ENCODE results near the gene TP73.

The TP73 gene

GRCh38 chr1:3625151-3625907 is 27.0 kb upstream of the TP73 start:
- peak overlapping the region; percentile 93 for H3K27ac Mint-ChIP-seq

GRCh38 chr1:3626025-3626424 is 26.3 kb upstream of the TP73 start:
- Mint-ChIP-seq H3K4me3 (peak overlapping the region; percentile 56), H3K36me3 (ENCODE audit: low read depth) (peaks cover 11% of the 10 kb centered on the region), H3K27ac (peak overlapping the region; percentile 42), H3K27me3 (ENCODE audit: low read depth) (peaks cover 12% of the 10 kb centered on the region), H3K9me3 (no peaks in the 10 kb centered on the region), H3K4me1 (ENCODE audit: low read depth) (peaks cover 20% of the 10 kb centered on the region)

More at GRCh38 chr1:3625151-3625907, 27.0 kb upstream of the TP73 start:
- Mint-ChIP-seq H3K4me3 (peak overlapping the region; percentile 97), H3K9me3 (no peaks in the 10 kb centered on the region), H3K4me1 (ENCODE audit: low read depth) (peaks cover 24% of the 10 kb centered on the region), H3K27me3 (ENCODE audit: low read depth) (peaks cover 12% of the 10 kb centered on the region), H3K36me3 (ENCODE audit: low read depth) (peaks cover 11% of the 10 kb centered on the region)

GRCh38 chr1:3627515-3628253 is 24.6 kb upstream of the TP73 start:
- H3K27me3 Mint-ChIP-seq (ENCODE audit: low read depth) = peaks cover 12% of the 10 kb centered on the region
- H3K4me3 Mint-ChIP-seq = no peak overlapping the region
- peaks cover 11% of the 10 kb centered on the region for H3K36me3 Mint-ChIP-seq (ENCODE audit: low read depth)
- peaks cover 19% of the 10 kb centered on the region for H3K4me1 Mint-ChIP-seq (ENCODE audit: low read depth)
- no peaks in the 10 kb centered on the region for H3K9me3 Mint-ChIP-seq
- H3K27ac Mint-ChIP-seq = no peak overlapping the region

- Mint-ChIP-seq H3K27ac (no peak overlapping the region), H3K36me3 (ENCODE audit: low read depth) (peaks cover 11% of the 10 kb centered on the region), H3K4me3 (no peak overlapping the region), H3K9me3 (no peaks in the 10 kb centered on the region), H3K4me1 (ENCODE audit: low read depth) (peaks cover 12% of the 10 kb centered on the region), H3K27me3 (ENCODE audit: low read depth) (peaks cover 6% of the 10 kb centered on the region)
These were observed 23.9 kb upstream of the TP73 start for GRCh38 chr1:3628445-3628844.

GRCh38 chr1:3629561-3630160 is 22.7 kb upstream of the TP73 start:
- Mint-ChIP-seq H3K27me3 (ENCODE audit: low read depth) (no peaks in the 10 kb centered on the region), H3K36me3 (ENCODE audit: low read depth) (peaks cover 14% of the 10 kb centered on the region), H3K9me3 (no peaks in the 10 kb centered on the region), H3K4me1 (ENCODE audit: low read depth) (peaks cover 3% of the 10 kb centered on the region), H3K4me3 (no peak overlapping the region), H3K27ac (no peak overlapping the region)

GRCh38 chr1:3630161-3630611 is 22.1 kb upstream of the TP73 start:
- Mint-ChIP-seq H3K27ac (no peak overlapping the region), H3K27me3 (ENCODE audit: low read depth) (no peaks in the 10 kb centered on the region), H3K4me1 (ENCODE audit: low read depth) (peaks cover 2% of the 10 kb centered on the region), H3K9me3 (no peaks in the 10 kb centered on the region), H3K36me3 (ENCODE audit: low read depth) (peaks cover 17% of the 10 kb centered on the region), H3K4me3 (no peak overlapping the region)

- Mint-ChIP-seq H3K9me3 (no peaks in the 10 kb centered on the region), H3K36me3 (ENCODE audit: low read depth) (peaks cover 21% of the 10 kb centered on the region), H3K4me1 (ENCODE audit: low read depth) (peaks cover 2% of the 10 kb centered on the region), H3K27ac (no peak overlapping the region), H3K4me3 (no peak overlapping the region), H3K27me3 (ENCODE audit: low read depth) (no peaks in the 10 kb centered on the region)
These were observed 21.4 kb upstream of the TP73 start for GRCh38 chr1:3630914-3631313.

- Mint-ChIP-seq H3K4me1 (ENCODE audit: low read depth) (no peaks in the 10 kb centered on the region), H3K36me3 (ENCODE audit: low read depth) (peaks cover 22% of the 10 kb centered on the region)
These were observed 20.7 kb upstream of the TP73 start for GRCh38 chr1:3631320-3632260.

GRCh38 chr1:3632298-3632697 is 20.0 kb upstream of the TP73 start:
- Mint-ChIP-seq H3K9me3 (no peaks in the 10 kb centered on the region), H3K4me1 (ENCODE audit: low read depth) (no peaks in the 10 kb centered on the region), H3K4me3 (no peak overlapping the region), H3K27ac (no peak overlapping the region), H3K36me3 (ENCODE audit: low read depth) (peaks cover 26% of the 10 kb centered on the region), H3K27me3 (ENCODE audit: low read depth) (no peaks in the 10 kb centered on the region)

More at GRCh38 chr1:3631320-3632260, 20.7 kb upstream of the TP73 start:
- H3K9me3 Mint-ChIP-seq = no peaks in the 10 kb centered on the region
- H3K4me3 Mint-ChIP-seq = no peak overlapping the region
- H3K27me3 Mint-ChIP-seq (ENCODE audit: low read depth) = no peaks in the 10 kb centered on the region
- no peak overlapping the region for H3K27ac Mint-ChIP-seq

- H3K27ac Mint-ChIP-seq = no peak overlapping the region
- H3K9me3 Mint-ChIP-seq = no peaks in the 10 kb centered on the region
- no peaks in the 10 kb centered on the region for H3K27me3 Mint-ChIP-seq (ENCODE audit: low read depth)
- H3K36me3 Mint-ChIP-seq (ENCODE audit: low read depth) = peaks cover 24% of the 10 kb centered on the region
- no peak overlapping the region for H3K4me3 Mint-ChIP-seq
- H3K4me1 Mint-ChIP-seq (ENCODE audit: low read depth) = no peaks in the 10 kb centered on the region
These were observed 19.5 kb upstream of the TP73 start for GRCh38 chr1:3632716-3633343.

GRCh38 chr1:3633344-3634058 is 18.8 kb upstream of the TP73 start:
- Mint-ChIP-seq H3K9me3 (no peaks in the 10 kb centered on the region), H3K36me3 (ENCODE audit: low read depth) (peaks cover 24% of the 10 kb centered on the region), H3K4me1 (ENCODE audit: low read depth) (no peaks in the 10 kb centered on the region), H3K27ac (no peak overlapping the region), H3K27me3 (ENCODE audit: low read depth) (no peaks in the 10 kb centered on the region), H3K4me3 (no peak overlapping the region)

- Mint-ChIP-seq H3K27me3 (ENCODE audit: low read depth) (no peaks in the 10 kb centered on the region), H3K9me3 (no peaks in the 10 kb centered on the region), H3K27ac (peak overlapping the region; percentile 20), H3K4me1 (ENCODE audit: low read depth) (no peaks in the 10 kb centered on the region), H3K4me3 (no peak overlapping the region), H3K36me3 (ENCODE audit: low read depth) (peaks cover 19% of the 10 kb centered on the region)
These were observed 18.1 kb upstream of the TP73 start for GRCh38 chr1:3634059-3634800.

- Mint-ChIP-seq H3K27ac (no peak overlapping the region), H3K4me1 (ENCODE audit: low read depth) (no peaks in the 10 kb centered on the region), H3K27me3 (ENCODE audit: low read depth) (no peaks in the 10 kb centered on the region), H3K9me3 (no peaks in the 10 kb centered on the region), H3K4me3 (no peak overlapping the region), H3K36me3 (ENCODE audit: low read depth) (peaks cover 19% of the 10 kb centered on the region)
These were observed 16.2 kb upstream of the TP73 start for GRCh38 chr1:3636080-3636479.

All from T-helper 1 cell treated with Interleukin-12 subunit alpha and Interleukin-12 subunit beta and Interleukin-4 antibody, amounts not matched to agents 30 μg/mL and 1 μg/mL, for 36 hours (primary cell).